Endodermal cell (in vitro differentiated cells): ENCODE data around the gene SERPINB10. TPM values are rescaled to one million over a fixed set of nuclear protein-coding genes. Genes with fewer than 3 reads are reported as not detected.

Source experiments
- DNase-seq: peaks from one replicate; pipeline ENCODE4 v3.0.0-alpha.2; 2017
- H3K27ac ChIP-seq: 2 replicates; pipeline ENCODE4 v1.5.1; 2013; ENCODE audit warnings: mild to moderate bottlenecking, low read depth, low read length, moderate library complexity
- H3K27me3 ChIP-seq: 2 replicates; pipeline ENCODE4 v1.6.1; 2013; ENCODE audit warnings: mild to moderate bottlenecking, low read length, moderate library complexity; ENCODE audit not compliant: insufficient read depth, control insufficient read depth, poor library complexity, severe bottlenecking
- H3K36me3 ChIP-seq: 2 replicates; pipeline ENCODE4 v1.7.0; 2013; ENCODE audit warnings: mild to moderate bottlenecking, low read length, moderate library complexity; ENCODE audit not compliant: control insufficient read depth, insufficient read depth
- H3K4me1 ChIP-seq: one replicate; pipeline ENCODE4 v1.7.0; 2013; ENCODE audit warnings: low read length; ENCODE audit not compliant: control insufficient read depth, insufficient read depth
- H3K4me3 ChIP-seq: 2 replicates; pipeline ENCODE4 v1.5.1; 2013; ENCODE audit warnings: mild to moderate bottlenecking, low read length, moderate library complexity
- H3K9ac ChIP-seq: 2 replicates; pipeline ENCODE4 v1.6.1; 2013; ENCODE audit warnings: mild to moderate bottlenecking, low read length, moderate library complexity; ENCODE audit not compliant: poor library complexity, severe bottlenecking; ENCODE audit errors: extremely low read depth
- H3K9me3 ChIP-seq: 2 replicates; pipeline ENCODE4 v1.6.1; 2013; ENCODE audit warnings: mild to moderate bottlenecking, low read length, moderate library complexity; ENCODE audit not compliant: control insufficient read depth
- H3K27ac Mint-ChIP-seq: 2 replicates; pipeline ENCODE4 v1.8.0; 2020; ENCODE audit warnings: mixed read lengths
- H3K27me3 Mint-ChIP-seq: 2 replicates; pipeline ENCODE4 v1.8.0; 2021; ENCODE audit warnings: mild to moderate bottlenecking, mixed read lengths; ENCODE audit not compliant: insufficient read depth
- H3K36me3 Mint-ChIP-seq: 2 replicates; pipeline ENCODE4 v1.8.0; 2020; ENCODE audit warnings: low read depth, mixed read lengths
- H3K4me1 Mint-ChIP-seq: 2 replicates; pipeline ENCODE4 v1.8.0; 2020; ENCODE audit warnings: mixed read lengths
- H3K4me3 Mint-ChIP-seq: 2 replicates; pipeline ENCODE4 v1.8.0; 2020; ENCODE audit warnings: mild to moderate bottlenecking, moderate library complexity, mixed read lengths
- H3K9me3 Mint-ChIP-seq: 2 replicates; pipeline ENCODE4 v1.8.0; 2020; ENCODE audit warnings: mild to moderate bottlenecking, mixed read lengths
- WGBS, 2 experiments: methylation state at CpG; one replicate each; pipeline versions ENCODE4 v1.1.5 to v1.1.7; 2013; ENCODE audit warnings: missing lambda C conversion rate in 2 of 2, mixed read lengths in 1 of 2; ENCODE audit not compliant: insufficient coverage in 1 of 2, insufficient read length in 1 of 2; 5-methylcytosine and 5-hydroxymethylcytosine counted together
- total RNA-seq, 2 donors: library from RNA; stranded (reverse); fragmentation: NEBNext Ultra II Directional in 1 of 2; extraction: Animal tissue kit (Norgen Biotek cat#: 25700) in 1 of 2; gene quantifications; 2 replicates in 1 of 2; 3 replicates in 1 of 2; pipeline ENCODE4 v1.2.1, GENCODE V29; 2021
- TF ChIP-seq, protein P1 (sequence below): fragments of 200-600 bp; sonication (generic); conservative IDR thresholded peaks from 2 replicates; pipeline ENCODE4 v1.5.0; 2021; ENCODE audit warnings: antibody characterized with exemption, mild to moderate bottlenecking

The SERPINB10 gene
- total RNA-seq, 2 donors from 2014 or later, result not detected

DNA sequence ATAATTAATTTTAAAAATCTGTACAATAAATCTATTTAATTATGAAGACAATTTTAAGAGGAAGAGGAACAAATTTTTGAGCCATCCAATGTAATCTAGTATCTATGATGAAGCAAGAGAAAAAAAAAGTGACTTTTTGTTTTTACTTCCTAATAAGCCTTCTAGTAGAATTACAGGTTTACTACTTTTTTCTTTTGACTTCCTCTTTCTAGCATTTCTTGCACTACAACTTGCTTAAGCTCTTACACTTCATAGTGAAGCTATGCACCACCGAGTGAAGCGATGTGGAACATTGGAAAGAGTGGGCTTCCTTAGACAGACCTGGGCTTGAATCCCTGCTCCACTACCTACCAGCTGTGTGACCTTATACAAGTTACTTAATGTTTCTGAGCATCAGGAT lies 18.1 kb upstream of the SERPINB10 start:
- Mint-ChIP-seq H3K9me3 (no peaks in the 10 kb centered on the region), H3K36me3 (no peaks in the 10 kb centered on the region), H3K27me3 (no peaks in the 10 kb centered on the region), H3K4me1 (no peaks in the 10 kb centered on the region), H3K27ac (no peak overlapping the region), H3K4me3 (no peak overlapping the region)
- Histone ChIP-seq H3K9ac (no peak overlapping the region), H3K9me3 (no peaks in the 10 kb centered on the region), H3K36me3 (no peaks in the 10 kb centered on the region), H3K4me3 (no peak overlapping the region), H3K27me3 (no peaks in the 10 kb centered on the region), H3K27ac (no peak overlapping the region), H3K4me1 (no peaks in the 10 kb centered on the region)
- 97% methylated on average over 2 of the region's 2 CpGs; no CpG with 5 or more reads in 1 of the 2 experiments for WGBS, 2 experiments
- DNase-seq, result no peak
- TF ChIP-seq, protein P1, sequence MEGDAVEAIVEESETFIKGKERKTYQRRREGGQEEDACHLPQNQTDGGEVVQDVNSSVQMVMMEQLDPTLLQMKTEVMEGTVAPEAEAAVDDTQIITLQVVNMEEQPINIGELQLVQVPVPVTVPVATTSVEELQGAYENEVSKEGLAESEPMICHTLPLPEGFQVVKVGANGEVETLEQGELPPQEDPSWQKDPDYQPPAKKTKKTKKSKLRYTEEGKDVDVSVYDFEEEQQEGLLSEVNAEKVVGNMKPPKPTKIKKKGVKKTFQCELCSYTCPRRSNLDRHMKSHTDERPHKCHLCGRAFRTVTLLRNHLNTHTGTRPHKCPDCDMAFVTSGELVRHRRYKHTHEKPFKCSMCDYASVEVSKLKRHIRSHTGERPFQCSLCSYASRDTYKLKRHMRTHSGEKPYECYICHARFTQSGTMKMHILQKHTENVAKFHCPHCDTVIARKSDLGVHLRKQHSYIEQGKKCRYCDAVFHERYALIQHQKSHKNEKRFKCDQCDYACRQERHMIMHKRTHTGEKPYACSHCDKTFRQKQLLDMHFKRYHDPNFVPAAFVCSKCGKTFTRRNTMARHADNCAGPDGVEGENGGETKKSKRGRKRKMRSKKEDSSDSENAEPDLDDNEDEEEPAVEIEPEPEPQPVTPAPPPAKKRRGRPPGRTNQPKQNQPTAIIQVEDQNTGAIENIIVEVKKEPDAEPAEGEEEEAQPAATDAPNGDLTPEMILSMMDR, result no peak

DNA sequence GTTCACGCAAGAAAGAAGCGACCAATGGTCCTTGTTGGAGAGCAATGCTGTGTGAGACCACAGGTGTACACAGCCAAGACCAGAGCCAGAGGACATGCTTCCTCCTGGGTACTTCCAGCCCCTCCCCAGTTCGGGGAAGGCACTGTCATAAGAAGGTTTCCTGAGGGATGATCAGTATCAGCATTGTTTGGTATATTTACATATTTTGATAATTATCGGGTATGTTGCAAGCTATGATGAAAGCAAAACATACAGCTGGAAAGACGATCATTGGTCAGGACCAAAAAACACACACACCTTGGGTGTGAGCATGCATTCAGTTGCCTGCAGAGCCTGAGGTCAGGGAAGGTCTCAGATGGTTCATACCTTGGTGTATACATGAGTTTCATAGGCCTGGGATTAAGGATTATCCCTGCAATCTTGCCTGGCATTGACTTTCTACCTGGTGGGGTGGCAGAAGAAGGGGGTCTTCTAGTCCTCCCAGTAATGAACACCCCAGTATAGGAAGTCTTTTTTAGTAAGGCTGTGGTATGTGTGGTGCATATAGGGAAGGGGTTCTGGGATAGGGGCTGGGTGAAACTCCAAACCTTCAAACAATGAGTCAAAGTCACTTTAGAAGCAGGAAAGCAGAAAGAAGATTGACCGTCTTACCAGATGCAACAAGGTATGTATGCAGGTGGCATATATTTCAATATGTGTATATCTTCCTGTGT lies 17.4 kb upstream of the SERPINB10 start:
- H3K4me1 ChIP-seq, result no peaks in the 10 kb centered on the region
- no peaks in the 10 kb centered on the region for H3K36me3 ChIP-seq
- H3K4me3 ChIP-seq, result no peak overlapping the region
- Mint-ChIP-seq H3K27me3 (no peaks in the 10 kb centered on the region), H3K36me3 (no peaks in the 10 kb centered on the region), H3K4me1 (no peaks in the 10 kb centered on the region), H3K4me3 (no peak overlapping the region), H3K9me3 (no peaks in the 10 kb centered on the region), H3K27ac (no peak overlapping the region)
- no peak for DNase-seq
- no peaks in the 10 kb centered on the region for H3K27me3 ChIP-seq
- H3K9ac ChIP-seq, result no peak overlapping the region
- H3K9me3 ChIP-seq, result no peaks in the 10 kb centered on the region
- TF ChIP-seq, protein P1, result no peak
- H3K27ac ChIP-seq, result no peak overlapping the region
- 88 to 100% methylated on average over 4 to 6 of the region's 6 CpGs for WGBS, 2 experiments

DNA sequence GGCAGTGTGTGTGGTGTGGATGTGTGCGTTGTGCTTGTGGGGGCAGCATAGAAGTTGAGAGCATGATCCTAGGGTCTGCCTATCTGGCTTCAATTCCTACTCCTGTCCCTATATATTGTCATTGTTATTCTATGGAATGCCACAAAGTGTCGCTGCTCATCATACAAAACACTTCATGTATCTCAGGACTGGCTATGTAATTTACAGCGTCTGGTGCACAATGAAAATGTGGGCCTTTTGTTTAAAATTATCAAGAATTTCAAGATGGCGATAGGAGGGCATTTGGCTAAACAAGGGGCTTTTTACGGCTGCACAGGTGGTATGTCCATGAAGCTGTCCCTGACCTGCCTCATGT lies 16.8 kb upstream of the SERPINB10 start:
- WGBS, 2 experiments, result 90 to 92% methylated on average over 3 to 5 of the region's 5 CpGs
- no peak for DNase-seq
- H3K36me3 Mint-ChIP-seq, result no peaks in the 10 kb centered on the region
- no peaks in the 10 kb centered on the region for H3K9me3 ChIP-seq
- H3K4me3 Mint-ChIP-seq, result no peak overlapping the region
- TF ChIP-seq, protein P1, result peak; percentile 35
- no peaks in the 10 kb centered on the region for H3K27me3 Mint-ChIP-seq
- H3K27me3 ChIP-seq, result no peaks in the 10 kb centered on the region
- H3K36me3 ChIP-seq, result no peaks in the 10 kb centered on the region
- H3K27ac ChIP-seq, result no peak overlapping the region
- H3K27ac Mint-ChIP-seq, result no peak overlapping the region
- no peak overlapping the region for H3K4me3 ChIP-seq
- no peaks in the 10 kb centered on the region for H3K9me3 Mint-ChIP-seq
- no peak overlapping the region for H3K9ac ChIP-seq
- no peaks in the 10 kb centered on the region for H3K4me1 ChIP-seq
- no peaks in the 10 kb centered on the region for H3K4me1 Mint-ChIP-seq
